HG02642 (cell line): ENCODE results near the gene RRP7A.
A peak's percentile ranks its signal among the peaks of the same experiment; 100 is the strongest.
"Not testable (repeated sequence)": the region's sequence is repeated elsewhere in the genome, so short reads cannot be mapped to it uniquely, and the experiment has no call there.

Experiments
- ATAC-seq: cut with Tn5 transposase; IDR thresholded peaks from one replicate; pipeline ENCODE4 v1.9.1; 2021; ENCODE audit warnings: mild to moderate bottlenecking; ENCODE audit not compliant: unreplicated experiment, poor library complexity

The RRP7A gene, protein sequence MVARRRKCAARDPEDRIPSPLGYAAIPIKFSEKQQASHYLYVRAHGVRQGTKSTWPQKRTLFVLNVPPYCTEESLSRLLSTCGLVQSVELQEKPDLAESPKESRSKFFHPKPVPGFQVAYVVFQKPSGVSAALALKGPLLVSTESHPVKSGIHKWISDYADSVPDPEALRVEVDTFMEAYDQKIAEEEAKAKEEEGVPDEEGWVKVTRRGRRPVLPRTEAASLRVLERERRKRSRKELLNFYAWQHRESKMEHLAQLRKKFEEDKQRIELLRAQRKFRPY

DNA sequence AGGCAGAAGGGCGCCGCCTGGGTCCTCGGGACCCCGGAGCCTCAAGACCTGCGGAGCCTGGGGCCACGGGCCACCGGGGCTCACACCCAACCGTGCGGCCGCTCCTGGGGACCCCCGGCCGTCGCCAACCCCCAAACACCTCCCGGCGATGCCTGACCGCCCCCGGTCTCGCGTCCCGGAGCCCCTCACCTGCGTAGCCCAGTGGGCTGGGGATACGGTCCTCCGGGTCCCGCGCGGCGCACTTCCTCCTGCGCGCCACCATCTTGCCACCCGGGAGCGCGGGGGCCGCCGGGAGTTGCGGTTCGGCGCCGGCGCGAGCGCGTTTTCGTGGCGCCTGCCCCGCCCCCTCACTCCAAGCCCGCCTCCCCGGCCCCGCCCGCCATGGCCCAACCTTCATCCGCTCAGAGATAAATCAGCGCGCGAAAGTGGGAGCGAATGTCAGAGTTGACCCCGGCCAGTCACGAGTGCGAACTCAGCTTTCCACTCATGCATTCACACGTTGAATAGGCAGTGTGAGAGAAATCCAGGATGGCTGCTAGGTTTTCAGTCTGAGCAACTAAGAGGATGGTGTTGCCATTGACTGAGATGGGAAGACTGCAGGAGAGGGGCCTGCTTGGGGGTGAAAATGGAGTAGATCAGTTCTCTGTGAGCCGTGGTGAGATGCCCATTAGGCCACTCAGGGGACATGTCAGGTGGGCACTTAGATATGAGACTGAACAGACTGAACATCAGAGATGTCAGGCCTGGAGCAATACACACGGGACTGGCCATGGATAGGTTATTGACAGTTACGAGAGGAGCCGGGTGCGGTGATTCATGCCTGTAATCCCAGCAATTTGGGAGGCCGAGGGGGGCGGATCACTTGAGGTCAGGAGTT lies at the start of gene RRP7A:
RRP7A (minus strand) TSS at position 272 of the 877 bp plus-strand sequence; CDS start at position 262, 10 bp downstream.
- peak; percentile 85 for ATAC-seq

DNA sequence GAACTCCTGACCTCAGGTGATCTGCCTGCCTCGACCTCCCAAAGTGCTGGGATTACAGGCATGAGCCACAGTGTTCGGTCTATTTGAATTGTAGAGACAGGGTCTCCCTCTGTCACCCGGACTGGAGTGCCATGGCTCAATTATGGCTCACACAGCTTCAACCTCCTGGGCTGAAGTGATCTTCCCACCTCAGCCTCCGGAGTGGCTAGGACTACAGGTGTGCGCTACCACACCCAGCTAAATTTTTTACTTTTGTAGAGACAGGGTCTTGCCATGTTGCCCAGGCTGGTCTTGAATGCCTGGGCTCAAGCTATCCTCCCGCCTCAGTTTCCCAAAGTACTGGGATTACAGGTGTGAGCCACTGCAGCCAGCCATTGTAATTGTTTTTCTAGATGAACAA lies 48.4 kb upstream of the RRP7A start:
- ATAC-seq = not testable (repeated sequence)

DNA sequence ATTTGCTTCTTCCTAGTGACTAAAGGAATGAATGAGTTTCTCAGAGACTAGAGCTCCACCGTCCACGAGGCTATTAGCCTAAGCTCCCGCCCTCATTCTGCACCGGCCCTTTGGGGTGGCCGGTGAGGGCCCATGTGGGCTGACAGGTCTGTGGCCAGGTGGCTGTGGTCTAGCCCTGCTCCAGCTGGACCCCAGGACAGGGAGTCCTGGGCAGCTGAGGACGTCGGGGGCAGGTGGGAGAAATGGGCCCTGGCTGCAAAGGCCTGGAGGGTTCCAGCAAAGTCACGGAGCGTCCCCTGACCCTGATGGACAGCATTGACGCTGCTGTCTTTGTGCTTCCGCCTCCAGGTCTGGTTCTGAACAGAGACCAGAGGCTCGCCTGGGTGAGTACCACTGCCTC lies 46.4 kb upstream of the RRP7A start:
- ATAC-seq = no peak

DNA sequence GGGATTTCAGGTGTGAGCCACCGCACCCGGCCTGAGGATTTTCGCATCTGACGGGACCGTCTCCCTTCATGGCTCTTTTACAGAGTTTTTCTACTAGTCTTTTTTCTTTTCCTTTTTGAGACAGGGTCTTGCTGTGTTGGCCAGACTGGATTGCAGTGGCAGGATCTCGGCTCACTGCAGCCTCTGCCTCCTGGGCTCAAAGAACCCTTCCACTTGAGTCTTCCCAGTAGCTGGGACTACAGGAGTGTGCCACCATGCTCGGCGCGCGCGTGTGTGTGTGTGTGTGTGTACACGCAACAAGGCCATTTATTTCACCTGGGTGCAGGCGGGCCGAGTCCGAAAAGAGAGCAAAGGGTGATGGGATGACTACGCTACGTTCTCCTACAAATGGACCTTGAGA lies 45.1 kb upstream of the RRP7A start:
- ATAC-seq = no peak

DNA sequence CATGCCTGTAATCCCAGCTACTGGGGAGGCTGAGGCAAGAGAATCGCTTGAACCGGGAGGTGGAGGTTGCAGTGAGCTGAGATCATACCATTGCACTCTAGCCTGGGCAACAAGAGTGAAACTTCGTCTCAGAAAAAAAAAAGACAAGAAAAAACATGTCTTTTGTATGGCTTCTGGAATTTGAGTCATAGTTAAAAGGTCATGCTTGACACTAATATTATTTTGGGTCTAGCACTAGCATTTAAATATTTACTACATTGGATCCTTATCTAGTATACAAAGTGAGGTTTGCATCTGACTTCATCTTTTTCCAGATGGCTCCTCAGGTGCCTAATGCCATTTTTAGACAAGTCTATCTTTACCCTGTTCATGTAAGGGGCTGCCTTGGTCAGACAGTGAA lies 44.3 kb upstream of the RRP7A start:
- ATAC-seq = not testable (repeated sequence)

DNA sequence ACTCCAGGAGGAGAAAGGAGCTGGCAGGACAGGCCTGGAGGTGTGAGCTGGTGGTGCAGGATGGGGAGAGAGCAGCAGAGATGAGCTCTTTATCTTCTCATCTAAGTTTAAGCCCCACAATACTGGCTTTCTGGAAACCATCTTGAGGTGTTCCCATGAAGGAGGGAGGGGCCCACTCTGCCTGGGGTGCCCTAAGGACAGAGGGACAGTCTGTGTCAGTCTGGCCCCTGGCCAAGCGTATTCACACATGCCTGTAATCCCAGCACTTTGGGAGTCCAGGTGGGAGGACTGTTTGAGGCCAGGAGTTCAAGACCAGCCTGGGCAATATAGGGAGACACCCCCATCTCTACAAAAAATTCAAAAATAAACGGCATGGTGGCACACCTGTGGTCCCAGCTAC lies 43.1 kb upstream of the RRP7A start:
- no peak for ATAC-seq

DNA sequence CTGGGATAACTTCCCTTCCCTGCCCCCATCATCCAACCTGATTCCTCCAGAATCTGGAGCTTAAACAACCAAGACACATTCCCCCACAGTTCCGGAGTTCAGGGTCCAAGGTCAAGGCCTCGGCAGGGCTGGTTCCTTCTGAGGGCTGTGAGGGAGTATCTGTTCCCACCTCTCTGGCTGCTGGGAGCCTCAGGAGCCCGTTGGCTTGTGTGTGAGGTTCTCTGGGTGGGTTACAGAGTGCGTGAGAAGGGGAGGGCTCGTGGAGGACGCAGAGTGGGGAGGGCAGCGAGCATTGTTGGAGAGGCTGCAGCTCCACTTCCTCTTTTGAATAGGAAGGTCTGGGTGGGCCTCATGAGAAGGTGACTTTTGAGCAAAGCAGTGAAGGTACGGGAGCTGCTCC lies 42.7 kb upstream of the RRP7A start:
- no peak for ATAC-seq

DNA sequence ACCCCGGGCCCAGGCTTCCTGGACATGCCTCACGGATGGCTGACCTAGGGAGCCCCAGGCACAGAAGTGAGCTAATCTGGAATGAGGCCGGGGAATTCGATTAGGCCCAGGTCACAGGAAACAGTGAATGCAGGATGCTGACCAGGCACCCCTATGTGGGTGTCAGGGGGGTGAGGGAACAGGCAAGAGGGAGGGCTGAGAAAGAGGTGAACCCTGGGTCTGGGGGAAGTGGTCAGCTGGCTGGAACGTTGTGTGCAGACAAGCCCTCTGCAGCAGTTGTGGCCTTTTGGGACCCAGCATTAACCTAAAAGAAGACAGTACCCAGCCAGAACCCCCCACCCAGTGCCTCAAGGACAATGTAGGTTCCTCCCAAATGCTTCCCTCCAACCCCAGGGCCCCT lies 42.3 kb upstream of the RRP7A start:
- no peak for ATAC-seq

DNA sequence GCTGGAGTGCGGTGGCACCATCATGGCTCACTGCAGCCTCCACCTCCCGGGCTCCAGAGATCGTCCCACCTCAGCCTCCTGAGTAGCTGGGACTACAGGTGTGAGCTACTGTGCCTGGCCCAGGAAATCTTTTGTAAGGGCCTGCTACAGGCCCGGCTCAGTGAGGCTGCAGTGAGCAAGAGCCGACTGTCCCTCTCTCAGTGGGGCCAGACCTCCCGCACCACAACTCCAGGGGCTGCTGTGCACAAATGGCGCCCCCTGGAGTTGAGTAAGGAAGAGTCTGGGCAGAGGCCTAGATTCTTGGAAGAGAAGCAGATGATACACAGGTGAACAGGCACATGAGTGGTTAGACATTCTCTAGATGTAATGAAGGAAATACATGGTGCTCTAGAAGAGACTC lies 41.2 kb upstream of the RRP7A start:
- ATAC-seq = no peak

DNA sequence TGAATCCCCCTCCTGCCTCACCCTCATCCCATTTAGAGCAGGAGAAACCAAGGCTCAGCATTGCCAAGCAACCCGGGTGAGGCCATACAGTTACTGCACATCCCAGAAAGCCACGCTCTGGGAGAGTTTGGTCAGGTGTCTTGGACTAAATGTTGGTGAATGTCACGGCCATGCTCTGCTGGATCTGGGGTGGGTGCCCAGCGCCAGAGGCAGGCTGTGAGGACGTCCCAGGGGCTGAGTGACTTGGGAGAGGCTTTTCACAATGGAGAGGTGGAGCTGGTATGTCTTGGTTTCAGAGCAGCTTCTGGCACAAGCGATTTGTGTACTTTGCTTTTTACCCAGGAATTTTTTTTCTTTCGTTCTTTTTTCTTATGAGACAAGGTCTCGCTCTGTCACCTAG lies 40.8 kb upstream of the RRP7A start:
- no peak for ATAC-seq

DNA sequence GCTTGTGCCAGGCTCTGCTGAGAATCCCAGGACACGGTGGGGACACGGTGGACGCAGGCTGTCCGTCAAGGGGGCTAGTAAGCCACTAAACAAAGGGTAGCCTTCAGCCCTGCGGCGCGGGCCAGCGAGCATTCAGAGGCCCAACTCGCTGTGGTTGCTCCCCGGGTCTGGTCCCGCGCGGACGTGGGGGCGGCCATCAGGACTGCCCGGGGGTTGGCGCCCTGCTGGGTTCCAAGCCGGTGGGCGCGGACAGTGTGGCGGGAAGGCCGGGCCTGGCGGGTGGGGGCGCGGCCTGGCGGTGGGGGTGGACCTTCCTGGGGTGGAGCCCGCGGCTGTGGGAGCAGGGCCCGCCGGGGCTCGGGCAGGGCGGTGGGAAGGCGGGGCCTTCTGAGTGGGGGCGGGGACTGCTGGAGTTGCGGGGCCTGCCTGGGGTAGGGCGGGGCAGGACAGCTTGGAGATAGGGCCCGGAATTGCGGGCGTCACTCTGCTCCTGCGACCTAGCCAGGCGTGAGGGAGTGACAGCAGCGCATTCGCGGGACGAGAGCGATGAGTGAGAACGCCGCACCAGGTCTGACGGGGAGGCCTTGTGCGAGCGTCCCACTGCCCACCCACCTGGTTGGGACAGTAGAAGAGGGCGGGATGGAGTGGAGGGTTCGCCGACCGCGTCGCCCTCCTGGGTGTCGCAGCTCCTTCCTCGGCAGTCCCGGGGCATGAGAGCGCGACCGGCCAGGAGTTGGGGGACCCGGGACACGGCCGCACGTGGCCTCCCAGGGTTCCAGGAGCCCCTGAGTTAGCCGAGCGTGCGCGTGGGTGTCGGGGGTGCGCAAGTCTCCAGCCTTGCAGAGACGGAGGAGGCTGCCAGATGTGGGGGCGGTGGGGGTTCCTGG lies 34.1 kb upstream of the RRP7A start, which contains the start of gene SERHL2:
SERHL2 (plus strand) TSS at position 482 of the 887 bp plus-strand sequence; CDS start at position 547, 65 bp downstream.
- ATAC-seq = peak; percentile 59

DNA sequence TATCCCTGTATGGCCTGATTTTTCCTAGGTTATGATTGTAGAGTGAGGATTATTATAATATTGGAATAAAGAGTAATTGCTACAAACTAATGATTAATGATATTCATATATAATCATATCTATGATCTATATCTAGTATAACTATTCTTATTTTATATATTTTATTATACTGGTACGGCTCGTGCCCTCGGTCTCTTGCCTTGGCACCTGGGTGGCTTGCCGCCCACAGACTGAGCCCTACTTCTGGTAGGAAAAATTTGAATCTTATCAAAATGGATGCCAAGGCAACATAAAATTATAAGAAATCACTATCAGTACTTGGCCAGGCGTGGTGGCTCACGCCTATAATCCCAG lies 32.7 kb upstream of the RRP7A start:
- not testable (repeated sequence) for ATAC-seq

DNA sequence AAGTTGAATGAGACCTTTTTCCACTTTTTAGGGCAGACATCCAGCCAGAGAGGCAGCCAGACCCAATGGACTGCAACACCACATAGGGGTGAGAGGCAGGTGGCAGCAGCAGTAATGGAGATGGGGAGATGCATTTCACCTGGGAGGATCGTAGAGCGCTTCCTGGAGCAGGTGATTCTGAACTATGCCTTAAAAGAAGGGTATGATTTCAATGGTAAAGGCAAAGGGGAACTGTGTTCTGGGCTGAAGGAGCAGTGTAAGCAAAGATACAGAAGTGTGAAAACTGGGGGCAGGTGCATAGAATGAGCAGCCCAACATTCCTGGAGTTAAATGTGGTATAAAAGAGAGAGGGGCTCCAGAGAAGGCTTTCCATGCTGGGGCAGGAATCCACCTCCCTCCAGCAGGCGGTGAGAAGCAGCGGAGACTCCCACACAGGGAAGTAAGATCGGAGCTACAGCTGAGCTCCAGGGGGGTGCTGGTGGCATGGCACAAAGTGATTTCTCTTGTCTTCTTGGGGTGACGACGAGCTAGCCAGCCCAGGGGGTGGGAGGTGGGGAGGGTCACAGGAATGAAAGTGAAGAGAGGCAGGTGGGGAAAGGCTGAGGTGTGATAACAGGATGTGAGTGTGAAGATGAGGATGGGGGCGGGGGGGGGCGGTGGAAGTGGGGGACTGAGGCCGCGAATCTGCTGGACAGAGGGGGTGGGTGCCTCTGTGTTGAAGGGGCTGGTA lies 29.9 kb upstream of the RRP7A start:
- ATAC-seq = no peak

DNA sequence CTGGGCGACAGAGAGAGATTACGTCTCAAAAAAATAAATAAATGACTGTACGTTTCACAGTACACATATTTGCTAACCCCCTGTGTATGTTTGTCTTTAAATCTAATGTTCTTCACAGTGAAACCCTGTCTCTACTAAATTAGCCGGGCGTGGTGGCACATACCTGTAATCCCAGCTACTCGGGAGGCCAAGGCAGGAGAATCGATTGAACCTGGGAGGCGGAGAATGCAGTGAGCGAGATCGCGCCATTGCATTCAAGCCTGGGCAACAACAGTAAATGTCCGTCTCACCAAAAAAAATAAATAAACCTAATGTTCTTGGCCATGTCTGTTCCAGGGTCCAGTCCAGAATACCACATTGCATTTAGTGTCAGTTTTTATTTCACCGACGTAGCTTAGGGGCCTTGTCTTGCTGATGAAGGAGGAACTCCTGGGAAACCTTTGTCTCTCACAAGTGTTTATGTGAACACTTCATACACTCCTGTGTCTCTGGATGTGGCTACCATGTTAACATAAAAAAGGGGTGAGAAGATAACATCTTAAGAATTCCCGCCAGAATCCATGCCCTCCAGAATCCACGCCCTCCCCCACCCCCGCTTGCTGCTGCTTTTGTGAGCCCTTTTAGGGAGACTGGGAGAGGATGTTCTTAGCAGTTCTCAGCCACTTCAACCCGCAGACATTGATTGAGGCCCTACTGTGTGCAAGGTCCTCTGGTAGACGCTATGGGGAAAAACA lies 29.2 kb upstream of the RRP7A start:
- ATAC-seq = no peak

DNA sequence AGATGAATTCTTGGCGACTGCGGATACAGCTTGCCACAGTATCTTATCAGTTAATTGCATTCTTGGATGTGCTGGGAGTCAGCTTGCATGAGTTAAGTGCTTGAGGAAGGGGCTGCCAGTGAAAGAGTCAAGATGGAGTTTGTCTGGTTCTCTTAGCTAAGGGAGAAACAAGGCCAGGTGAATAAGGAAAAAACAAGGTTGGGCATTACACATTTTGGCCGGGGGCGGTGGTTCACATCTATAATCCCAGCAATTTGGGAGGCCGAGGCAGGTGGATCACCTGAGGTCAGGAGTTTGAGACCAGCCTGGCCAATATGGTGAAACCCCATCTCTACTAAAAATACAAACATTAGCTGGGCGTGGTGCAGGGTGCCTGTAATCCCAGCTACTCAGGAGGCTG lies 28.5 kb upstream of the RRP7A start:
- not testable (repeated sequence) for ATAC-seq

DNA sequence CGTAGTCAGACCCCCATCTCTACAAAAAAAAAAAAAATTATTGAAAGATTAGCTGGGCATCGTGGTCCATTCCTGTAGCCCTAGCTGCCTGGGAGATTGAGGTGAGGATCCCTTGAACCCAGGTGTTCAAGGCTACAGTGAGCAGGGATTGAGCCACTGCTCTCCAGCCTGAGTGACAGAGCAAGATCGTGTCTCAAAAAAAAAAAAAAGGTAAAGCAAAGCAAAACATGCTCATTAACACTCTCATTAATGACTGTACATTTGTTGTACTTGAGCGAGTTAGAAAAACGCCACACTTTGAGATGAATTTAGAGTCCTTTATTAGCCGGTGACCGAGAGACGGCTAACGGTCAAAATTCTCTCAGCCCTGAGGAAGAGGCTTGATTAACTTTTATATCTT lies 28.0 kb upstream of the RRP7A start:
- ATAC-seq = no peak

DNA sequence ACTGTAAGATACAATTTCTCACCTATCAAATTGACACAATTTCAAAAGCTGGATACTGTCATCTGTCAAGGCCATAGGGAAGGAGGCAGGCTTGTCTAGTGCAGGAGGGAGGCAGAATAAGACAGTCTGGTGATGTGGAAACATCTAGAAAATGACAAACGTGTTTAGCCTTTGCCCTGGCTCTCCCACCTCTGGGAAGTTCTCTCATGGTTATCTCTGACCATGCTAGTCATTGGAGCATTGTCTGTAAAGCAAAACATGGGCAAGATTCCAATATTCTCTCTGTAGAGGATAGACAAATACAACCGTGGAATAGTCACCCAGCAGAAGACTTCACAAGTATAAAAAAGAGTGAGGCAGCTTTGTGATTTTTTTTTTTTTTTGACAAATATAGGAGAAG lies 25.1 kb upstream of the RRP7A start:
- no peak for ATAC-seq

DNA sequence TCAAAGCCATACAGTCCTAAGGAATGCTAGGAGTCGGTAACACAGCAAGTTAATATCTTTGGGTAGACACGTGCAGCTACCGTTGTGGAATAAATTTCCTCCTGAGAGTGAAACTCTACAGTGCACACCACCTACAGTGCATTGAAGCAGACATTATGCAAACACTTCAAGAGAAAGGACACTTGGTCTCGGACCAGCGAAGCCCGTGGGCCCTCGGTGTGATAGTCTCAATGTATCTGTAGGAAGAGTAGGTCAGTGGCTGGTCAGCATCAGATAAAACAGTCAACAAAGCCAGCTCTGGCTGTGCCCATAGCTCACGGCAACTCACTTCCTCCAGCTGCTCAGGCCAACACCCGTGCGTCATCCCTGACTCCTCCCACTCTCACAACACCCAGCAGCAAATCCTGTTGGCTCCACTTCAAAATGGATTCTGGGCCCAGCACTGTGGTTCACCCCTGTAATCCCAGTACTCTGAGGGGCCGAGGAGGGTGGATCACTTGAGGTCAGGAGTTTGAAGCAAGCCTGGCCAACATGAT lies 19.7 kb upstream of the RRP7A start:
- peak; percentile 54 for ATAC-seq

DNA sequence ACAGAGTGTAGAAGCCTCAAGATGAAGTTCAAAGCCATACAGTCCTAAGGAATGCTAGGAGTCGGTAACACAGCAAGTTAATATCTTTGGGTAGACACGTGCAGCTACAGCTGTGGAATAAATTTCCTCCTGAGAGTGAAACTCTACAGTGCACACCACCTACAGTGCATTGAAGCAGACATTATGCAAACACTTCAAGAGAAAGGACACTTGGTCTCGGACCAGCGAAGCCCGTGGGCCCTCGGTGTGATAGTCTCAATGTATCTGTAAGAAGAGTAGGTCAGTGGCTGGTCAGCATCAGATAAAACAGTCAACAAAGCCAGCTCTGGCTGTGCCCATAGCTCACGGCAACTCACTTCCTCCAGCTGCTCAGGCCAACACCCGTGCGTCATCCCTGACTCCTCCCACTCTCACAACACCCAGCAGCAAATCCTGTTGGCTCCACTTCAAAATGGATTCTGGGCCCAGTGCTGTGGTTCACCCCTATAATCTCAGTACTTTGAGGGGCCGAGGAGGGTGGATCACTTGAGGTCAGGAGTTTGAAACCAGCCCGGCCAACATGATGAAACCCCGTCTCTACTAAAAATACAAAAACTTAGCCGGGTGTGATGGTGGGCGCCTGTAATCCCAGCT lies 17.7 kb upstream of the RRP7A start:
- ATAC-seq = peak; percentile 43
